Central memory CD8-positive, alpha-beta T cell (primary cell): ENCODE data around the gene GLCE.
"Not testable (repeated sequence)": the region's sequence is repeated elsewhere in the genome, so short reads cannot be mapped to it uniquely, and the experiment has no call there.

Source experiments
- ATAC-seq: fragments of 150-1000 bp; cut with Tn5 transposase; replicated peaks from 2 replicates; pipeline ENCODE4 v1.10.0; 2022; ENCODE audit warnings: mild to moderate bottlenecking, moderate FRiP score, moderate number of reproducible peaks; ENCODE audit not compliant: poor library complexity, severe bottlenecking; ENCODE audit errors: extremely low read depth
- DNase-seq, 2 donors: peaks; one replicate each; pipeline ENCODE4 v3.0.0; 2021; ENCODE audit warnings: low spot score in 2 of 2
- H3K27ac Mint-ChIP-seq: one replicate; pipeline ENCODE4 v1.8.0; 2022; ENCODE audit warnings: low read depth, mild to moderate bottlenecking, moderate library complexity, mixed read lengths
- H3K27me3 Mint-ChIP-seq: one replicate; pipeline ENCODE4 v1.8.0; 2022; ENCODE audit warnings: mixed read lengths
- H3K36me3 Mint-ChIP-seq: one replicate; pipeline ENCODE4 v1.8.0; 2022; ENCODE audit warnings: mild to moderate bottlenecking, moderate library complexity, mixed read lengths; ENCODE audit not compliant: insufficient read depth
- H3K4me1 Mint-ChIP-seq: one replicate; pipeline ENCODE4 v1.8.0; 2022; ENCODE audit warnings: mixed read lengths
- H3K4me3 Mint-ChIP-seq: one replicate; pipeline ENCODE4 v1.8.0; 2022; ENCODE audit warnings: mild to moderate bottlenecking, moderate library complexity, mixed read lengths
- H3K9me3 Mint-ChIP-seq: one replicate; pipeline ENCODE4 v1.8.0; 2022; ENCODE audit warnings: mixed read lengths

Gene GLCE

GRCh38 chr15:69168361-69168760 lies 7.9 kb downstream of the GLCE start:
- H3K4me1 Mint-ChIP-seq, H3K9me3 Mint-ChIP-seq, DNase-seq, ATAC-seq, H3K36me3 Mint-ChIP-seq, H3K27me3 Mint-ChIP-seq, H3K4me3 Mint-ChIP-seq, H3K27ac Mint-ChIP-seq: not testable (repeated sequence)

DNA sequence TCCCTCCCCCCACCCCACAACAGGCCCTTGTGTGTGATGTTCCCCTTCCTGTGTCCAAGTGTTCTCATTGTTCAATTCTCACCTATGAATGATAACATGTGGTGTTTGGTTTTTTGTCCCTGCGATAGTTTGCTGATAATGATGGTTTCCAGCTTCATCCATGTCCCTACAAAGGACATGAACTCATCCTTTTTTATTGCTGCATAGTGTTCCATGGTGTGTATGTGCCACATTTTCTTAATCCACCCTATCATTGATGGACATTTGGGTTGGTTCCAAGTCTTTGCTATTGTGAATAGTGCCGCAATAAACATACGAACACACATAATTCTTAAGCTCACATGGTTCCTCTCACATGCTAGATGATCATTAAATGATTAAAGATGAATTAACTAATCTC lies 9.1 kb downstream of the GLCE start:
- not testable (repeated sequence) for H3K27me3 Mint-ChIP-seq, H3K9me3 Mint-ChIP-seq, H3K27ac Mint-ChIP-seq, ATAC-seq, DNase-seq, H3K36me3 Mint-ChIP-seq, H3K4me1 Mint-ChIP-seq, H3K4me3 Mint-ChIP-seq

GRCh38 chr15:69170597-69170996 lies 10.2 kb downstream of the GLCE start:
- Mint-ChIP-seq H3K36me3 (no peaks in the 10 kb centered on the region), H3K4me3 (no peak overlapping the region), H3K9me3 (no peaks in the 10 kb centered on the region), H3K27me3 (no peaks in the 10 kb centered on the region), H3K27ac (no peak overlapping the region), H3K4me1 (peaks cover 1% of the 10 kb centered on the region)
- ATAC-seq: no peak
- no peak for DNase-seq

DNA sequence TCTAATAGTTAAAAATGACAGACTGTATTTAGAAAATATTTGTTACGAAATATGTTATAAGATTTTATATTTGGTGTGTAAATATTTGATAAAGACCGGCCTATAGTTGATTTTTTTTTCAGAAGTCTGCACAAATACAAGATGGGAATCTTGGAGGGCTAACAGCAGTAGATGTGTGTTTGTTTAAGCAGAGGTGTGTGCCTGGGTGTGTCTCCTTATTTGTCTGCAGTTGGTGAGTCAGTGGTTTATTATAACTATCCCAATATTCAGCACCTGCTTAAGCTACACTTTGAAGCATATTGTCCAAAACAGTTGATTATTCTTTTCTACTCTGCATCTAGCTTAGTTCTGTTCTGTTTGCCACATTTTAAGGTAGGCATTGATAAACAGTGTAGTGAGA lies 12.4 kb downstream of the GLCE start:
- DNase-seq: no peak
- H3K36me3 Mint-ChIP-seq: no peaks in the 10 kb centered on the region
- no peak overlapping the region for H3K4me3 Mint-ChIP-seq
- H3K4me1 Mint-ChIP-seq: no peaks in the 10 kb centered on the region
- no peaks in the 10 kb centered on the region for H3K9me3 Mint-ChIP-seq
- H3K27me3 Mint-ChIP-seq: no peaks in the 10 kb centered on the region
- no peak for ATAC-seq
- no peak overlapping the region for H3K27ac Mint-ChIP-seq

DNA sequence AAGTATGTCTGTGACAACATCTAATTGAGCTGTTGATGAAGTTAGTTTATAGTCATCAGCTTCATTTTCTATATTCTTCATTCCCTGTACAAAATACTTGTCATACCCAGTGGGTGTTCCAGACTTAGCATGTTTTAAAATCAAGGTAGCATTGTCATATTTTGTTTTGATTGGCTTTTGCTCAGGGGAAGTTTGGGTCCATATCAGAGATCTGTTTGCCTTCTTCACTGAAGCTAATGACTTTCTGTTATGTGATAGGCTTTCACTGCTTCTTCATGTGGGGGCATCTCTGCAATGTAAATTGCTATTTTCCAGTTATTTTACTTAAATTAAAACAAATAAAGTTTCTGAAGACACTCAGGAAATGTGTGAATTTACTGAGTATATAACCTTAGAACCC lies 15.1 kb downstream of the GLCE start:
- DNase-seq (no peak), ATAC-seq (no peak)
- no peak overlapping the region for H3K4me3 Mint-ChIP-seq
- H3K27ac Mint-ChIP-seq: no peak overlapping the region
- no peaks in the 10 kb centered on the region for H3K4me1 Mint-ChIP-seq
- no peaks in the 10 kb centered on the region for H3K36me3 Mint-ChIP-seq
- no peaks in the 10 kb centered on the region for H3K27me3 Mint-ChIP-seq
- H3K9me3 Mint-ChIP-seq: no peaks in the 10 kb centered on the region

GRCh38 chr15:69181424-69181823 lies 21.0 kb downstream of the GLCE start:
- ATAC-seq (no peak), DNase-seq (no peak)
- Mint-ChIP-seq H3K4me3 (no peak overlapping the region), H3K9me3 (no peaks in the 10 kb centered on the region), H3K27ac (no peak overlapping the region), H3K4me1 (no peaks in the 10 kb centered on the region), H3K36me3 (no peaks in the 10 kb centered on the region), H3K27me3 (no peaks in the 10 kb centered on the region)

- no peak for DNase-seq
- Mint-ChIP-seq H3K27ac (no peak overlapping the region), H3K9me3 (no peaks in the 10 kb centered on the region), H3K4me3 (no peak overlapping the region), H3K4me1 (no peaks in the 10 kb centered on the region), H3K36me3 (no peaks in the 10 kb centered on the region), H3K27me3 (no peaks in the 10 kb centered on the region)
- no peak for ATAC-seq
Observed at GRCh38 chr15:69185216-69185615, 24.8 kb downstream of the GLCE start.

DNA sequence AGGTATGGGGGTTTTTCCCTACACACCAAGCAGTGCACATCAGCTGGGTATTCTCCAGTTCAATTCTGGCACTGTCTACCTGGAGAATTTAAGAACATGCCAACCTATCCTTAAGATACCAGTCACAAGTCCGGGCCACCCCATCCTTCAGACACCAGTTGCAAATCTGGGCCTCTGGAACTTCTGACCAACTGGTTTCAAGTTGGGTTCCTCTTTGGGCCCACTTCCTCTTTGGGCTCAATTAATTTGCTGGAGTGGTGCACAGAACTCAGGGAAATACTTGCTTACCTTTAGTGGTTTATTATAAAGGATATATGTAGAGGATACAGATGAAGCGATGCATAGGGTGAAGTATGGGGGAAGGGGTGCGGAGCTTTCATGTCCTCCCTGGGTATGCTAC lies 25.3 kb downstream of the GLCE start:
- Mint-ChIP-seq H3K9me3 (peaks cover 3% of the 10 kb centered on the region), H3K4me3 (no peak overlapping the region), H3K4me1 (no peaks in the 10 kb centered on the region), H3K36me3 (no peaks in the 10 kb centered on the region), H3K27me3 (no peaks in the 10 kb centered on the region), H3K27ac (no peak overlapping the region)
- DNase-seq (no peak), ATAC-seq (no peak)

- ATAC-seq (no peak), DNase-seq (no peak)
- no peaks in the 10 kb centered on the region for H3K4me1 Mint-ChIP-seq
- H3K9me3 Mint-ChIP-seq: peaks cover 5% of the 10 kb centered on the region
- H3K27me3 Mint-ChIP-seq: no peaks in the 10 kb centered on the region
- no peak overlapping the region for H3K27ac Mint-ChIP-seq
- H3K36me3 Mint-ChIP-seq: no peaks in the 10 kb centered on the region
- no peak overlapping the region for H3K4me3 Mint-ChIP-seq
Observed at GRCh38 chr15:69189157-69189556, 28.7 kb downstream of the GLCE start.

GRCh38 chr15:69190091-69190490 lies 29.7 kb downstream of the GLCE start:
- no peaks in the 10 kb centered on the region for H3K27me3 Mint-ChIP-seq
- H3K36me3 Mint-ChIP-seq: no peaks in the 10 kb centered on the region
- peaks cover 5% of the 10 kb centered on the region for H3K9me3 Mint-ChIP-seq
- no peak for DNase-seq
- H3K27ac Mint-ChIP-seq: no peak overlapping the region
- no peak for ATAC-seq
- no peaks in the 10 kb centered on the region for H3K4me1 Mint-ChIP-seq
- H3K4me3 Mint-ChIP-seq: no peak overlapping the region

- no peak overlapping the region for H3K27ac Mint-ChIP-seq
- H3K4me1 Mint-ChIP-seq: no peaks in the 10 kb centered on the region
Observed at GRCh38 chr15:69190504-69190903, 30.1 kb downstream of the GLCE start.

GRCh38 chr15:69194025-69194827 lies 33.8 kb downstream of the GLCE start:
- peaks cover 5% of the 10 kb centered on the region for H3K9me3 Mint-ChIP-seq
- no peaks in the 10 kb centered on the region for H3K36me3 Mint-ChIP-seq
- H3K4me3 Mint-ChIP-seq: no peak overlapping the region
- DNase-seq: no peak
- ATAC-seq: no peak
- no peak overlapping the region for H3K27ac Mint-ChIP-seq
- H3K27me3 Mint-ChIP-seq: no peaks in the 10 kb centered on the region
- peaks cover 4% of the 10 kb centered on the region for H3K4me1 Mint-ChIP-seq

More at GRCh38 chr15:69190504-69190903, 30.1 kb downstream of the GLCE start:
- no peak for DNase-seq
- ATAC-seq: no peak
- Mint-ChIP-seq H3K27me3 (no peaks in the 10 kb centered on the region), H3K4me3 (no peak overlapping the region), H3K9me3 (peaks cover 5% of the 10 kb centered on the region), H3K36me3 (no peaks in the 10 kb centered on the region)

DNA sequence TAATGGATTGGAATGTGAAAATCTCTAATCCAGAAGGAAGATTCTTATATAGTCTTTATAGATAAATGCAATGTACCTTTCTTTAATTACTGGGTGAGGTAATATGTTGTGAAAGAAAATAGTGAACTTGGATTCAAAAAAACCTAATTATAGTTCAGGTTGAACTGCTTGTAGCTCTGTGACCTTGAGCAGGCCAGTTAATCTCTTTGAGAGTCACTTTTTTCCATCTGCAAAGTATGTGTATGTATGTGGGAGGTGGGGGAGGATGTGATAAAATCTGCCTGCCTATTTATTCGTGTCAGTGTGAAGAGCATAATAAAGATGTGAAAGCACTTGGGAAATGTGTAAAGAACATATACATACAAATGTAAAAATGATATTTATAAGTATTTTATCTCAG lies 34.4 kb downstream of the GLCE start:
- Mint-ChIP-seq H3K36me3 (no peaks in the 10 kb centered on the region), H3K4me3 (no peak overlapping the region), H3K27me3 (no peaks in the 10 kb centered on the region), H3K27ac (no peak overlapping the region), H3K4me1 (peaks cover 4% of the 10 kb centered on the region), H3K9me3 (peaks cover 5% of the 10 kb centered on the region)
- ATAC-seq (no peak), DNase-seq (no peak)
